PC-3 (cell line): ENCODE measurements around the gene THY1. TPM values are rescaled to one million over a fixed set of nuclear protein-coding genes. Genes with fewer than 3 reads are reported as not detected.

Experiments
- ATAC-seq: fragments of 200-7000 bp; cut with Tn5 transposase; 2 replicates; pipeline ENCODE4 v1.9.1; 2020; ENCODE audit warnings: mild to moderate bottlenecking, moderate library complexity
- BruUV-seq: library from RNA; stranded (reverse); fragments of 400-500 nt; replicated peaks from 2 replicates; lab custom pipeline; 2021; lab: Mats Ljungman, UMichigan
- CTCF ChIA-PET: fragments of 300-600 bp; sonication (Branson Sonifier 250); formaldehyde crosslinking; loops from one replicate; lab custom pipeline; 2022; ENCODE audit warnings: antibody characterized with exemption; lab: Charles Lee
- POLR2A ChIA-PET: fragments of 300-600 bp; sonication (Branson Sonifier 250); formaldehyde crosslinking; loops from one replicate; lab custom pipeline; 2022; ENCODE audit warnings: antibody characterized with exemption; ENCODE audit not compliant: unreplicated experiment; lab: Charles Lee
- DNase-seq: peaks from one replicate; pipeline ENCODE4 v3.0.0-alpha.2; 2015
- H2AFZ ChIP-seq: fragments of 300-600 bp; sonication (generic); 2 replicates; pipeline ENCODE4 v1.6.0; 2016; ENCODE audit warnings: antibody characterized with exemption, low read length
- H3F3A ChIP-seq: fragments of 300-600 bp; sonication (generic); one replicate; pipeline ENCODE4 v1.6.0; 2017; ENCODE audit warnings: antibody characterized with exemption, low read length, control low read depth, mild to moderate bottlenecking; ENCODE audit not compliant: unreplicated experiment
- H3K27ac ChIP-seq: fragments of 300-600 bp; sonication (generic); 2 replicates; pipeline ENCODE4 v1.5.1; 2016; ENCODE audit warnings: mild to moderate bottlenecking, low read length
- H3K27me3 ChIP-seq: fragments of 300-600 bp; sonication (generic); 2 replicates; pipeline ENCODE4 v1.6.1; 2016; ENCODE audit warnings: low read length, mixed read lengths
- H3K36me3 ChIP-seq: fragments of 300-600 bp; sonication (generic); 2 replicates; pipeline ENCODE4 v1.6.1; 2016; ENCODE audit warnings: low read depth, mixed run types, low read length, mixed read lengths
- H3K4me1 ChIP-seq: fragments of 300-600 bp; sonication (generic); 2 replicates; pipeline ENCODE4 v1.5.1; 2016; ENCODE audit warnings: low read length; ENCODE audit not compliant: insufficient read depth
- H3K4me2 ChIP-seq: fragments of 300-600 bp; sonication (generic); 2 replicates; pipeline ENCODE4 v1.6.0; 2016; ENCODE audit warnings: low read length
- H3K4me3 ChIP-seq: fragments of 300-600 bp; sonication (generic); 2 replicates; pipeline ENCODE4 v1.5.1; 2016; ENCODE audit warnings: mild to moderate bottlenecking, low read length, mixed read lengths
- H3K79me2 ChIP-seq: fragments of 300-600 bp; sonication (generic); 2 replicates; pipeline ENCODE4 v1.6.1; 2017; ENCODE audit warnings: low read length, mixed read lengths
- H3K9ac ChIP-seq: fragments of 300-600 bp; sonication (generic); 2 replicates; pipeline ENCODE4 v1.6.0; 2016; ENCODE audit warnings: mild to moderate bottlenecking, low read length
- H3K9me2 ChIP-seq: fragments of 300-600 bp; sonication (generic); replicated peaks from 2 replicates; pipeline ENCODE4 v1.6.1; 2016; ENCODE audit warnings: mixed run types, low read length, mixed read lengths
- H3K9me3 ChIP-seq: fragments of 300-600 bp; sonication (generic); 2 replicates; pipeline ENCODE4 v1.6.1; 2016; ENCODE audit warnings: low read length, mixed read lengths
- H4K20me1 ChIP-seq: fragments of 300-600 bp; sonication (generic); 2 replicates; pipeline ENCODE4 v1.6.1; 2016; ENCODE audit warnings: low read length, mixed read lengths
- EZH2 ChIP-seq: fragments of 300-600 bp; sonication (generic); IDR thresholded peaks from one replicate; pipeline ENCODE4 v1.6.1; 2017; ENCODE audit warnings: antibody characterized with exemption, mild to moderate bottlenecking, low read length; ENCODE audit not compliant: unreplicated experiment
- EZH2phosphoT487 ChIP-seq: fragments of 300-600 bp; sonication (generic); IDR thresholded peaks from 2 replicates; pipeline ENCODE4 v1.6.1; 2018; ENCODE audit warnings: mild to moderate bottlenecking, antibody characterized with exemption, low read length, borderline replicate concordance
- intact Hi-C: fragments of 100-400 bp; cut with micrococcal nuclease; formaldehyde crosslinking; loops from 2 replicates; pipeline ENCODE4 v1.9.0; 2023
- total RNA-seq: library from RNA; depleted of rRNA; stranded (reverse); fragments of >200 nt; gene quantifications from 2 replicates; pipeline ENCODE4 v1.2.3, GENCODE V29; 2014
- TF ChIP-seq, protein P1 (sequence below): fragments of 300-600 bp; sonication (generic); conservative IDR thresholded peaks from 2 replicates; pipeline ENCODE4 v1.5.1; 2017; ENCODE audit warnings: antibody characterized with exemption, low read depth, mild to moderate bottlenecking, low read length

The THY1 gene
- total RNA-seq, 1 experiment from 2014 or later: not detected

GRCh38 chr11:119436711-119437110, 13.7 kb upstream of the THY1 start:
- Histone ChIP-seq H3K9me2 (no peaks in the 10 kb centered on the region), H4K20me1 (no peaks in the 10 kb centered on the region), H2AFZ (no peak overlapping the region), H3K79me2 (no peaks in the 10 kb centered on the region), H3K4me2 (no peak overlapping the region), H3K4me1 (peaks cover 21% of the 10 kb centered on the region), H3K36me3 (no peaks in the 10 kb centered on the region), H3K9ac (no peak overlapping the region), H3K4me3 (no peak overlapping the region), H3K27ac (no peak overlapping the region), H3K27me3 (no peaks in the 10 kb centered on the region), H3K9me3 (no peaks in the 10 kb centered on the region), H3F3A (no peaks in the 10 kb centered on the region)
- CTCF ChIA-PET: no interaction called here
- POLR2A ChIA-PET: no interaction called here
- BruUV-seq: no TSS peak
- DNase-seq (no peak), ATAC-seq (no peak)
- TF ChIP-seq EZH2phosphoT487 (no peak), EZH2 (no peak)
- TF ChIP-seq, protein P1, sequence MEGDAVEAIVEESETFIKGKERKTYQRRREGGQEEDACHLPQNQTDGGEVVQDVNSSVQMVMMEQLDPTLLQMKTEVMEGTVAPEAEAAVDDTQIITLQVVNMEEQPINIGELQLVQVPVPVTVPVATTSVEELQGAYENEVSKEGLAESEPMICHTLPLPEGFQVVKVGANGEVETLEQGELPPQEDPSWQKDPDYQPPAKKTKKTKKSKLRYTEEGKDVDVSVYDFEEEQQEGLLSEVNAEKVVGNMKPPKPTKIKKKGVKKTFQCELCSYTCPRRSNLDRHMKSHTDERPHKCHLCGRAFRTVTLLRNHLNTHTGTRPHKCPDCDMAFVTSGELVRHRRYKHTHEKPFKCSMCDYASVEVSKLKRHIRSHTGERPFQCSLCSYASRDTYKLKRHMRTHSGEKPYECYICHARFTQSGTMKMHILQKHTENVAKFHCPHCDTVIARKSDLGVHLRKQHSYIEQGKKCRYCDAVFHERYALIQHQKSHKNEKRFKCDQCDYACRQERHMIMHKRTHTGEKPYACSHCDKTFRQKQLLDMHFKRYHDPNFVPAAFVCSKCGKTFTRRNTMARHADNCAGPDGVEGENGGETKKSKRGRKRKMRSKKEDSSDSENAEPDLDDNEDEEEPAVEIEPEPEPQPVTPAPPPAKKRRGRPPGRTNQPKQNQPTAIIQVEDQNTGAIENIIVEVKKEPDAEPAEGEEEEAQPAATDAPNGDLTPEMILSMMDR: no peak
- intact Hi-C loops: no loop called here

DNA sequence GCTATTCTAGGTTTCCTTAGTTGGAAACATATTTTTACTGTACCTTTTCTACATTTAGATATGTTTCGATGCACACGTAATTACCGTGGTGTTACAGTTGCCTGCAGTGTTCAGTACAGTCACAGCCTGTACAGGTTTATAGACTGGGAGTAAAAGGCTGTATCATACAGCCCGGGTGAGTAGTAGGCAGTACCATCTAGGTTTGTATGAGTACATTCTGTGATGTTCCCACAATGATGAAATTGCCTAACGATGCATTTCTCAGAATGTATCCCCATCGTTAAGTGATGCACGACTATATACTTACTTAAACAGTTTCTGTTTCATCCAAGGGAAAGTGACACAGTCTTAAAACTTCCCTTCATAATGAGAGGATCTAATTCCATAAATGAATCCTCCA, 13.1 kb upstream of the THY1 start:
- Histone ChIP-seq H3K9me2 (no peaks in the 10 kb centered on the region), H3K4me2 (no peak overlapping the region), H2AFZ (no peak overlapping the region), H3K4me3 (no peak overlapping the region), H3K36me3 (no peaks in the 10 kb centered on the region), H3K79me2 (no peaks in the 10 kb centered on the region), H3K27me3 (no peaks in the 10 kb centered on the region), H3K27ac (no peak overlapping the region), H3K4me1 (peaks cover 21% of the 10 kb centered on the region), H3F3A (no peaks in the 10 kb centered on the region), H3K9ac (no peak overlapping the region), H4K20me1 (no peaks in the 10 kb centered on the region), H3K9me3 (no peaks in the 10 kb centered on the region)
- POLR2A ChIA-PET: no interaction called here
- CTCF ChIA-PET: no interaction called here
- TF ChIP-seq, protein P1: no peak
- no peak for TF ChIP-seq EZH2
- TF ChIP-seq EZH2phosphoT487: no peak
- BruUV-seq: no TSS peak
- intact Hi-C loops: no loop called here
- no peak for DNase-seq
- ATAC-seq: no peak

DNA sequence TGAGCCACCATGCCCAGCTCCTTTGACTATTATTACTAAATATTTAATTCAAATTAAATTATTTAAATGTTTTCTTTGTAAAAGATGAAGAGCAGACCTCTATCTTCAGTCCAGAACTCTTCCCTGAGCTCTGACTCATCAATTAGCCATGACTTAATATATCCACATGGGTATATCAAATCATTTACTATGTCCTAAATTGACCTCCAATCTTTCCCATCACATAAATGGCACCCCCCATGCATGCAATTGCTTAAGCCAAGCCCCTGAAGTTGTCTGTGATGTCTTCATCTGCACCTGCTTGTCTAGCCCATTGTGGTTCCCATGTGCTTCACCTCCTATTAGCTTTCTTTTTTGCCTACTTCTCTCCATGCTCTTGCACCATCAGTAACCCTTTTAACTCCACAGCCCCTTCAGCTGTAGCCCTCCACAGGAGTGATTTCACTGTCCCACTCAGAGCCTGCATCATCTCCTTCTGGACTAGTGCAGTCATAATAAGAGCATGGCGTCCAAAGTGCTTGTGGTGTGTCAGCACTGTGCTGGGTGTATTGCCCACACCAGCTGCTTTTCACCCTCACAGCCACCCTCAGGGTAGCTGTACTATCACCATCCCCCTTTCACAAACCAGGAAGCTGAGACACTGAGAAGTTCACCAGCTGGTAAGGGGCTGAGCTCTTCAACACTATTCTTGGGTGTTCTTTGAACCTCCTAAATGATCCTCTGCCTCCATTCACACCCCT, 11.8 kb upstream of the THY1 start:
- no peak for DNase-seq

More for the DNA sequence above, 11.8 kb upstream of the THY1 start:
- Histone ChIP-seq H3K4me3 (no peak overlapping the region), H3K9ac (no peak overlapping the region), H3K9me2 (no peaks in the 10 kb centered on the region), H3K4me1 (peaks cover 21% of the 10 kb centered on the region), H3K27me3 (no peaks in the 10 kb centered on the region), H4K20me1 (no peaks in the 10 kb centered on the region), H3K27ac (no peak overlapping the region), H3K9me3 (no peaks in the 10 kb centered on the region), H3F3A (no peaks in the 10 kb centered on the region), H3K36me3 (no peaks in the 10 kb centered on the region), H3K4me2 (no peak overlapping the region), H3K79me2 (no peaks in the 10 kb centered on the region), H2AFZ (no peak overlapping the region)
- ChIA-PET POLR2A (no interaction called here), CTCF (no interaction called here)
- TF ChIP-seq EZH2: no peak
- TF ChIP-seq, protein P1: no peak
- TF ChIP-seq EZH2phosphoT487: no peak
- no TSS peak for BruUV-seq
- no peak for ATAC-seq
- intact Hi-C loops: no loop called here
